HEK293 (cell line): Measurements from ENCODE around the gene GTF2F1.

Experiments
- KLF1 ChIP-seq: fragments of 450-650 bp; formaldehyde crosslinking; IDR thresholded peaks from 2 replicates; pipeline ENCODE4 v1.5.1; 2016; ENCODE audit warnings: missing biosample characterization, missing genetic modification characterization
- KLF8 ChIP-seq: fragments of 450-650 bp; formaldehyde crosslinking; IDR thresholded peaks from 2 replicates; pipeline ENCODE4 v1.5.1; 2016; ENCODE audit warnings: missing biosample characterization, missing genetic modification characterization
- OVOL3 ChIP-seq: fragments of 450-650 bp; formaldehyde crosslinking; IDR thresholded peaks from 2 replicates; pipeline ENCODE4 v1.5.1; 2016; ENCODE audit warnings: missing biosample characterization, missing genetic modification characterization
- RBAK ChIP-seq: fragments of 450-650 bp; formaldehyde crosslinking; IDR thresholded peaks from 2 replicates; pipeline ENCODE4 v1.5.1; 2016; ENCODE audit warnings: missing biosample characterization, missing genetic modification characterization
- TRIM28 ChIP-seq: IDR thresholded peaks from 2 replicates; pipeline ENCODE4 v1.6.1; 2011; ENCODE audit warnings: low read length, control low read depth, borderline replicate concordance
- WT1 ChIP-seq: fragments of 450-650 bp; formaldehyde crosslinking; IDR thresholded peaks from 2 replicates; pipeline ENCODE4 v1.5.1; 2016; ENCODE audit warnings: missing biosample characterization, missing genetic modification characterization
- YY1 ChIP-seq: fragments of 450-650 bp; formaldehyde crosslinking; IDR thresholded peaks from 2 replicates; pipeline ENCODE4 v1.5.1; 2018; ENCODE audit warnings: missing biosample characterization, missing genetic modification characterization
- ZBTB21 ChIP-seq: fragments of 450-650 bp; formaldehyde crosslinking; IDR thresholded peaks from 2 replicates; pipeline ENCODE4 v1.5.1; 2017; ENCODE audit warnings: missing biosample characterization, missing genetic modification characterization
- ZNF132 ChIP-seq: fragments of 450-650 bp; formaldehyde crosslinking; IDR thresholded peaks from 2 replicates; pipeline ENCODE4 v1.5.1; 2017; ENCODE audit warnings: missing biosample characterization, missing genetic modification characterization, borderline replicate concordance
- ZNF146 ChIP-seq: fragments of 450-650 bp; formaldehyde crosslinking; IDR thresholded peaks from 2 replicates; pipeline ENCODE4 v1.5.1; 2016; ENCODE audit warnings: missing biosample characterization, missing genetic modification characterization
- ZNF184 ChIP-seq: fragments of 450-650 bp; IDR thresholded peaks from 2 replicates; pipeline ENCODE4 v1.5.1; 2018; ENCODE audit warnings: missing biosample characterization, mild to moderate bottlenecking, missing genetic modification characterization
- ZNF223 ChIP-seq: fragments of 450-650 bp; formaldehyde crosslinking; IDR thresholded peaks from 2 replicates; pipeline ENCODE4 v1.5.1; 2016; ENCODE audit warnings: missing biosample characterization, missing genetic modification characterization
- ZNF248 ChIP-seq: fragments of 450-650 bp; formaldehyde crosslinking; IDR thresholded peaks from 2 replicates; pipeline ENCODE4 v1.5.1; 2017; ENCODE audit warnings: missing biosample characterization, missing genetic modification characterization
- ZNF354C ChIP-seq: fragments of 450-650 bp; formaldehyde crosslinking; IDR thresholded peaks from 2 replicates; pipeline ENCODE4 v1.5.1; 2016; ENCODE audit warnings: missing biosample characterization, missing genetic modification characterization, low read depth, borderline replicate concordance
- ZNF416 ChIP-seq: fragments of 450-650 bp; formaldehyde crosslinking; IDR thresholded peaks from 2 replicates; pipeline ENCODE4 v1.5.1; 2016; ENCODE audit warnings: missing biosample characterization, missing genetic modification characterization
- ZNF423 ChIP-seq: fragments of 450-650 bp; formaldehyde crosslinking; IDR thresholded peaks from 2 replicates; pipeline ENCODE4 v1.5.1; 2016; ENCODE audit warnings: missing biosample characterization, missing genetic modification characterization
- ZNF48 ChIP-seq: fragments of 450-650 bp; formaldehyde crosslinking; IDR thresholded peaks from 2 replicates; pipeline ENCODE4 v1.5.1; 2016; ENCODE audit warnings: missing biosample characterization, missing genetic modification characterization
- ZNF596 ChIP-seq: fragments of 450-650 bp; IDR thresholded peaks from 2 replicates; pipeline ENCODE4 v1.5.0; 2018; ENCODE audit warnings: missing biosample characterization, mild to moderate bottlenecking, missing genetic modification characterization, moderate library complexity
- ZNF610 ChIP-seq: fragments of 450-650 bp; formaldehyde crosslinking; IDR thresholded peaks from 2 replicates; pipeline ENCODE4 v1.5.1; 2016; ENCODE audit warnings: missing biosample characterization, missing genetic modification characterization, borderline replicate concordance
- ZNF654 ChIP-seq: fragments of 450-650 bp; formaldehyde crosslinking; IDR thresholded peaks from 2 replicates; pipeline ENCODE4 v1.5.1; 2016; ENCODE audit warnings: low read depth, missing biosample characterization, missing genetic modification characterization
- ZNF658 ChIP-seq: fragments of 450-650 bp; formaldehyde crosslinking; IDR thresholded peaks from 2 replicates; pipeline ENCODE4; 2016; ENCODE audit warnings: missing biosample characterization, missing genetic modification characterization
- ZNF768 ChIP-seq: fragments of 450-650 bp; formaldehyde crosslinking; IDR thresholded peaks from 2 replicates; pipeline ENCODE4 v1.5.1; 2018; ENCODE audit warnings: missing biosample characterization, mild to moderate bottlenecking, missing genetic modification characterization
- ZNF776 ChIP-seq: fragments of 450-650 bp; formaldehyde crosslinking; IDR thresholded peaks from 2 replicates; pipeline ENCODE4 v1.5.0; 2017; ENCODE audit warnings: missing biosample characterization, missing genetic modification characterization, borderline replicate concordance
- ZNF830 ChIP-seq: fragments of 450-650 bp; IDR thresholded peaks from 2 replicates; pipeline ENCODE4 v1.5.0; 2018; ENCODE audit warnings: missing biosample characterization, missing genetic modification characterization, low read depth, mild to moderate bottlenecking, moderate library complexity
- ZNF837 ChIP-seq: fragments of 450-650 bp; formaldehyde crosslinking; IDR thresholded peaks from 2 replicates; pipeline ENCODE4 v1.5.1; 2016; ENCODE audit warnings: missing biosample characterization, missing genetic modification characterization
- ZNF843 ChIP-seq: fragments of 450-650 bp; formaldehyde crosslinking; IDR thresholded peaks from 2 replicates; pipeline ENCODE4 v1.5.1; 2016; ENCODE audit warnings: missing biosample characterization, missing genetic modification characterization
- ZSCAN23 ChIP-seq: fragments of 450-650 bp; formaldehyde crosslinking; IDR thresholded peaks from 2 replicates; pipeline ENCODE4 v1.5.1; 2016; ENCODE audit warnings: missing biosample characterization, missing genetic modification characterization
- ZSCAN4 ChIP-seq: fragments of 450-650 bp; formaldehyde crosslinking; IDR thresholded peaks from 2 replicates; pipeline ENCODE4 v1.5.1; 2017; ENCODE audit warnings: missing biosample characterization, missing genetic modification characterization
- ZSCAN5A ChIP-seq: fragments of 450-650 bp; formaldehyde crosslinking; IDR thresholded peaks from 2 replicates; pipeline ENCODE4 v1.5.1; 2016; ENCODE audit warnings: missing biosample characterization, missing genetic modification characterization
- TF ChIP-seq, protein P1 (sequence below): fragments of 450-650 bp; formaldehyde crosslinking; IDR thresholded peaks from 2 replicates; pipeline ENCODE4 v1.5.1; 2016; ENCODE audit warnings: missing biosample characterization, missing genetic modification characterization, low read depth
- TF ChIP-seq, protein P2 (sequence below): fragments of 450-650 bp; IDR thresholded peaks from 2 replicates; pipeline ENCODE4 v1.5.1; 2018; ENCODE audit warnings: missing biosample characterization, missing genetic modification characterization
- TF ChIP-seq, protein P3 (sequence below): fragments of 450-650 bp; formaldehyde crosslinking; IDR thresholded peaks from 2 replicates; pipeline ENCODE4 v1.5.1; 2016; ENCODE audit warnings: missing biosample characterization, missing genetic modification characterization

GTF2F1 gene

DNA sequence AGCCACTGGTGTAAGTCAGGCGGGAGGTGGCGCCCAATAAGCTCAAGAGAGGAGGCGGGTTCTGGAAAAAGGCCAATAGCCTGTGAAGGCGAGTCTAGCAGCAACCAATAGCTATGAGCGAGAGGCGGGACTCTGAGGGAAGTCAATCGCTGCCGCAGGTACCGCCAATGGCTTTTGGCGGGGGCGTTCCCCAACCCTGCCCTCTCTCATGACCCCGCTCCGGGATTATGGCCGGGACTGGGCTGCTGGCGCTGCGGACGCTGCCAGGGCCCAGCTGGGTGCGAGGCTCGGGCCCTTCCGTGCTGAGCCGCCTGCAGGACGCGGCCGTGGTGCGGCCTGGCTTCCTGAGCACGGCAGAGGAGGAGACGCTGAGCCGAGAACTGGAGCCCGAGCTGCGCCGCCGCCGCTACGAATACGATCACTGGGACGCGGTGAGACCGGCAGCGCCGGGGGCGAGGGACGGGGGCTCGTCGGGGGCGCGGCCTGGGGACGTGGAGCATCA is 20.3 kb downstream of the GTF2F1 start, which contains the start of gene ALKBH7 (continued):
- TF ChIP-seq ZNF830 (tag by site-specific recombination), result no peak
- no peak for TF ChIP-seq ZNF837
- TF ChIP-seq ZSCAN23 (tag by site-specific recombination), result no peak
- TF ChIP-seq ZNF223 (tag by site-specific recombination), result no peak
- peak; percentile 67; the same call in 1 of the 2 replicates for TF ChIP-seq KLF8 (tag by site-specific recombination)
- TF ChIP-seq ZNF610 (tag by site-specific recombination), result peak; percentile 54; the same call in 1 of the 2 replicates
- TF ChIP-seq OVOL3 (tag by site-specific recombination), result no peak
- peak; percentile 61; the same call in 1 of the 2 replicates for TF ChIP-seq KLF1
- no peak for TF ChIP-seq ZNF654 (tag by site-specific recombination)
- TF ChIP-seq, protein P1, sequence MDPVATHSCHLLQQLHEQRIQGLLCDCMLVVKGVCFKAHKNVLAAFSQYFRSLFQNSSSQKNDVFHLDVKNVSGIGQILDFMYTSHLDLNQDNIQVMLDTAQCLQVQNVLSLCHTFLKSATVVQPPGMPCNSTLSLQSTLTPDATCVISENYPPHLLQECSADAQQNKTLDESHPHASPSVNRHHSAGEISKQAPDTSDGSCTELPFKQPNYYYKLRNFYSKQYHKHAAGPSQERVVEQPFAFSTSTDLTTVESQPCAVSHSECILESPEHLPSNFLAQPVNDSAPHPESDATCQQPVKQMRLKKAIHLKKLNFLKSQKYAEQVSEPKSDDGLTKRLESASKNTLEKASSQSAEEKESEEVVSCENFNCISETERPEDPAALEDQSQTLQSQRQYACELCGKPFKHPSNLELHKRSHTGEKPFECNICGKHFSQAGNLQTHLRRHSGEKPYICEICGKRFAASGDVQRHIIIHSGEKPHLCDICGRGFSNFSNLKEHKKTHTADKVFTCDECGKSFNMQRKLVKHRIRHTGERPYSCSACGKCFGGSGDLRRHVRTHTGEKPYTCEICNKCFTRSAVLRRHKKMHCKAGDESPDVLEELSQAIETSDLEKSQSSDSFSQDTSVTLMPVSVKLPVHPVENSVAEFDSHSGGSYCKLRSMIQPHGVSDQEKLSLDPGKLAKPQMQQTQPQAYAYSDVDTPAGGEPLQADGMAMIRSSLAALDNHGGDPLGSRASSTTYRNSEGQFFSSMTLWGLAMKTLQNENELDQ (tag by site-specific recombination), result no peak
- TF ChIP-seq ZSCAN5A (tag by site-specific recombination), result peak; percentile 76; the same call in 1 of the 2 replicates
- TF ChIP-seq ZNF354C (tag by site-specific recombination), result no peak
- TF ChIP-seq, protein P2, sequence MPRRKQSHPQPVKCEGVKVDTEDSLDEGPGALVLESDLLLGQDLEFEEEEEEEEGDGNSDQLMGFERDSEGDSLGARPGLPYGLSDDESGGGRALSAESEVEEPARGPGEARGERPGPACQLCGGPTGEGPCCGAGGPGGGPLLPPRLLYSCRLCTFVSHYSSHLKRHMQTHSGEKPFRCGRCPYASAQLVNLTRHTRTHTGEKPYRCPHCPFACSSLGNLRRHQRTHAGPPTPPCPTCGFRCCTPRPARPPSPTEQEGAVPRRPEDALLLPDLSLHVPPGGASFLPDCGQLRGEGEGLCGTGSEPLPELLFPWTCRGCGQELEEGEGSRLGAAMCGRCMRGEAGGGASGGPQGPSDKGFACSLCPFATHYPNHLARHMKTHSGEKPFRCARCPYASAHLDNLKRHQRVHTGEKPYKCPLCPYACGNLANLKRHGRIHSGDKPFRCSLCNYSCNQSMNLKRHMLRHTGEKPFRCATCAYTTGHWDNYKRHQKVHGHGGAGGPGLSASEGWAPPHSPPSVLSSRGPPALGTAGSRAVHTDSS (tag by site-specific recombination), result no peak
- TF ChIP-seq ZNF184, result no peak
- no peak for TF ChIP-seq ZNF596 (tag by site-specific recombination)
- TF ChIP-seq ZNF776 (tag by site-specific recombination), result no peak
- 0 out of 2 replicates have a peak, but pooled peaks have one; percentile 16 for TF ChIP-seq ZNF843 (tag by site-specific recombination)
- TF ChIP-seq, protein P3, sequence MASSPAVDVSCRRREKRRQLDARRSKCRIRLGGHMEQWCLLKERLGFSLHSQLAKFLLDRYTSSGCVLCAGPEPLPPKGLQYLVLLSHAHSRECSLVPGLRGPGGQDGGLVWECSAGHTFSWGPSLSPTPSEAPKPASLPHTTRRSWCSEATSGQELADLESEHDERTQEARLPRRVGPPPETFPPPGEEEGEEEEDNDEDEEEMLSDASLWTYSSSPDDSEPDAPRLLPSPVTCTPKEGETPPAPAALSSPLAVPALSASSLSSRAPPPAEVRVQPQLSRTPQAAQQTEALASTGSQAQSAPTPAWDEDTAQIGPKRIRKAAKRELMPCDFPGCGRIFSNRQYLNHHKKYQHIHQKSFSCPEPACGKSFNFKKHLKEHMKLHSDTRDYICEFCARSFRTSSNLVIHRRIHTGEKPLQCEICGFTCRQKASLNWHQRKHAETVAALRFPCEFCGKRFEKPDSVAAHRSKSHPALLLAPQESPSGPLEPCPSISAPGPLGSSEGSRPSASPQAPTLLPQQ (tag by site-specific recombination), result no peak; the same call in 1 of the 2 replicates
- no peak for TF ChIP-seq ZNF48 (tag by site-specific recombination)
- TF ChIP-seq RBAK (tag by site-specific recombination), result no peak
- TF ChIP-seq ZNF248 (tag by site-specific recombination), result no peak
- no peak for TF ChIP-seq TRIM28
- TF ChIP-seq ZNF146, result peak; percentile 18; the same call in 1 of the 2 replicates
- no peak for TF ChIP-seq ZNF416 (tag by site-specific recombination)
- no peak for TF ChIP-seq ZNF658
- peak; percentile 75 for TF ChIP-seq YY1 (tag by site-specific recombination)
- TF ChIP-seq ZNF132 (tag by site-specific recombination), result no peak
- TF ChIP-seq ZBTB21, result no peak
- TF ChIP-seq ZNF768, result no peak
- no peak for TF ChIP-seq ZNF423 (tag by site-specific recombination)
- TF ChIP-seq WT1, result no peak
- no peak for TF ChIP-seq ZSCAN4 (tag by site-specific recombination)
